HFFc6 (cell line): ENCODE results near the gene LZTR1. TPM values are rescaled to one million over a fixed set of nuclear protein-coding genes. Genes with fewer than 3 reads are reported as not detected.

Experiments used
- DNase-seq: peaks from one replicate; pipeline ENCODE4 v3.0.0-alpha.2; 2018
- H3K27ac Mint-ChIP-seq: 2 replicates; pipeline ENCODE4 v1.8.0; 2020; ENCODE audit warnings: mild to moderate bottlenecking, mixed read lengths
- H3K27me3 Mint-ChIP-seq: 2 replicates; pipeline ENCODE4 v1.8.0; 2021; ENCODE audit warnings: mild to moderate bottlenecking, moderate library complexity, mixed read lengths; ENCODE audit not compliant: insufficient read depth
- H3K36me3 Mint-ChIP-seq: 2 replicates; pipeline ENCODE4 v1.8.0; 2021; ENCODE audit warnings: low read depth, mixed read lengths
- H3K4me1 Mint-ChIP-seq: 2 replicates; pipeline ENCODE4 v1.8.0; 2020; ENCODE audit warnings: low read depth, mixed read lengths
- H3K4me3 Mint-ChIP-seq: 2 replicates; pipeline ENCODE4 v1.8.0; 2020; ENCODE audit warnings: mild to moderate bottlenecking, moderate library complexity, mixed read lengths
- H3K9me3 Mint-ChIP-seq: 2 replicates; pipeline ENCODE4 v1.8.0; 2020; ENCODE audit warnings: mild to moderate bottlenecking, mixed read lengths
- CTCF ChIP-seq: fragments of 200-600 bp; sonication (generic); IDR thresholded peaks from 2 replicates; pipeline ENCODE4 v1.5.0; 2021; ENCODE audit warnings: antibody characterized with exemption, mild to moderate bottlenecking
- total RNA-seq, 6 experiments: library from RNA; stranded (reverse); fragmentation: NEBNext Ultra II Directional; extraction: Animal tissue kit (Norgen Biotek cat#: 25700); gene quantifications; 2 replicates in 1 of 6; 3 replicates in 5 of 6; pipeline ENCODE4 v1.2.3, GENCODE V29; 2021

The LZTR1 gene
- total RNA-seq, 6 experiments from 2014 or later = 50.6 to 64.0 (median 57.2) TPM

GRCh38 chr22:20963201-20964052 is 18.7 kb upstream of the LZTR1 start:
- Mint-ChIP-seq H3K9me3 (no peaks in the 10 kb centered on the region), H3K4me1 (peaks cover 5% of the 10 kb centered on the region; the same call in 1 of the 2 replicates), H3K36me3 (no peaks in the 10 kb centered on the region), H3K27me3 (peaks cover 11% of the 10 kb centered on the region), H3K27ac (no peak overlapping the region), H3K4me3 (no peak overlapping the region)
- no peak for TF ChIP-seq CTCF
- DNase-seq = no peak

GRCh38 chr22:20964090-20964798 is 17.9 kb upstream of the LZTR1 start:
- Mint-ChIP-seq H3K27me3 (peaks cover 11% of the 10 kb centered on the region), H3K36me3 (no peaks in the 10 kb centered on the region), H3K27ac (no peak overlapping the region), H3K9me3 (no peaks in the 10 kb centered on the region), H3K4me1 (peaks cover 5% of the 10 kb centered on the region; the same call in 1 of the 2 replicates), H3K4me3 (peak overlapping the region; percentile 68)
- TF ChIP-seq CTCF = no peak
- no peak for DNase-seq

GRCh38 chr22:20964799-20965103 is 17.3 kb upstream of the LZTR1 start:
- Mint-ChIP-seq H3K27ac (no peak overlapping the region), H3K27me3 (peaks cover 11% of the 10 kb centered on the region)

GRCh38 chr22:20965104-20965887 is 16.8 kb upstream of the LZTR1 start:
- Mint-ChIP-seq H3K4me3 (peak overlapping the region; percentile 15; the same call in 1 of the 2 replicates), H3K27ac (no peak overlapping the region), H3K36me3 (no peaks in the 10 kb centered on the region), H3K9me3 (no peaks in the 10 kb centered on the region), H3K4me1 (peaks cover 5% of the 10 kb centered on the region; the same call in 1 of the 2 replicates), H3K27me3 (peaks cover 11% of the 10 kb centered on the region)
- TF ChIP-seq CTCF = no peak
- DNase-seq = no peak

More at GRCh38 chr22:20964799-20965103, 17.3 kb upstream of the LZTR1 start:
- no peaks in the 10 kb centered on the region for H3K9me3 Mint-ChIP-seq
- no peak for DNase-seq
- H3K4me1 Mint-ChIP-seq = peaks cover 5% of the 10 kb centered on the region; the same call in 1 of the 2 replicates
- H3K36me3 Mint-ChIP-seq = no peaks in the 10 kb centered on the region
- peak overlapping the region; percentile 68 for H3K4me3 Mint-ChIP-seq
- no peak for TF ChIP-seq CTCF
